ENCODE measurements around the gene LINGO1. TPM values are rescaled to one million over a fixed set of nuclear protein-coding genes. Genes with fewer than 3 reads are reported as not detected.

Gene LINGO1
- total and polyA plus RNA-seq, 2 donors (not counting 1 experiment from before 2014, with no cell fraction given) = not detected

DNA sequence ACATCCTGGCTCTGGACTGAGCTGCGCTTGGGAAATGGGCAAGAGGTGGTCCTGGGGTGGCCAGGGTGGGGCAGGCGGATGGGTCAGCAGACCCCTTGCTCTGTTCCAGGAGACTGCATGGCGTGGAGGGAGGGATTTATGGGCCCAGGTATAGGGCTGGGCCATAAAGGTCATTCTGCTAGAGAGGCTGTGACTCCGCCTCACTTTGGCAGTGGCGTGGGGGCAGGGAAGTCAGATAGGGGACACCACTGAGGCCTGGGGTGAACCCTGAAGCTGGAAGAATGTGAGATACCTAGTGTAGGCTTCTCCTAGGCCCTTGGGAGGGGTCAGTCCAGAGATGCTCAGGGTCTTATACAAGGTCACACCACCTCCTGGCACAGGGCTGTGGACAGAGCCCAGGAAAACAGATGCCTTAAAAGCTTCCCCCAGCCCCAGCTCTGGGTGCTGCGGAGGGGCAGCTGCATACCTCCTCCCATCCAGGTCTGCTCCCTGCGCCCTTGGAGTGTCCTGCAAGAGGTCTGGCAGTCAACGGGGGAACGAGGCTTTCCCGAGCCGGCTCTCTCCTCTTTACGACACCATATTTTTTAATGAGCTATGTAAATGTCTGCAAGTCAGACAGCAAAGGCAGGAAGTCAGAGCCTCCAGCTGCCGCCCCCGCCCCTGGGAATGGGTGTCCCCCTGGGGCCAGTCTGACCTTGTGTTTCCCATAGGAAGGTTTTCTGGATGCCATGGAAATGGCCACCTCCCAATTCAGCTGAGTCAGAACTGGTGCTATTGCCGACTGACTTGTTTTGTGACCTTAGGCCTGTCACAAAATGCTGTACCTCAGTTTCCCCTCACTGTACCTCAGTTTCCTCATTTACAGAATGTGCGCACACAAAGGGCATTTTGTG lies 26.3 kb downstream of the LINGO1 start:
- Histone ChIP-seq H3K4me1 (ENCODE audit: control insufficient read depth in 2 of 2, insufficient read depth in 2 of 2, low read length in 2 of 2) (peaks cover 4 to 7% of the 10 kb centered on the region in 2 donors), H3K4me3 (ENCODE audit: control extremely low read depth in 1 of 5, extremely low read depth in 1 of 5, insufficient read depth in 1 of 5, low read depth in 2 of 5, low read length in 4 of 5) (no peak overlapping the region), H3K36me3 (replicated peaks in 1 of 2; ENCODE audit: control extremely low read depth in 1 of 2, control insufficient read depth in 1 of 2, extremely low read depth in 1 of 2, insufficient read depth in 2 of 2, low read length in 1 of 2) (no peaks in the 10 kb centered on the region), H3K27ac (ENCODE audit: low read length in 2 of 2) (no peak overlapping the region), H4K20me1 (ENCODE audit: control insufficient read depth, insufficient read depth, low read length, poor library complexity, severe bottlenecking) (no peaks in the 10 kb centered on the region), H3K9ac (ENCODE audit: low read length) (no peak overlapping the region), H3K79me2 (ENCODE audit: control insufficient read depth, insufficient read depth, low read length) (no peaks in the 10 kb centered on the region), H3K4me2 (replicated peaks; ENCODE audit: low read depth, low read length, poor library complexity, severe bottlenecking) (no peak overlapping the region), H3K27me3 (replicated peaks in 1 of 4; ENCODE audit: control extremely low read depth in 1 of 4, control insufficient read depth in 3 of 4, insufficient read depth in 4 of 4, low read length in 3 of 4) (peaks cover 0 to 17% (median 0%) of the 10 kb centered on the region in 4 experiments), H3K9me3 (ENCODE audit: control extremely low read depth in 1 of 3, control insufficient read depth in 2 of 3, insufficient read depth in 1 of 3, low read length in 2 of 3) (peaks cover 0 to 5% (median 0%) of the 10 kb centered on the region in 3 donors), H2AFZ (ENCODE audit: insufficient read depth, low read depth, low read length, poor library complexity, severe bottlenecking) (no peak overlapping the region)
- peaks cover 13% of the 10 kb centered on the region for H3K27me3 Mint-ChIP-seq
- DNase-seq (no peak), ATAC-seq (ENCODE audit: low read depth) (no peak)
- intact Hi-C loops (cut with micrococcal nuclease) = no loop called here
- H3K27ac Mint-ChIP-seq = no peak overlapping the region
- peaks cover 9% of the 10 kb centered on the region for H3K4me1 Mint-ChIP-seq
- 86% methylated on average over 15 of the region's 16 CpGs for WGBS (ENCODE audit: insufficient coverage)
- POLR2A ChIA-PET = no interaction called here
- no peaks in the 10 kb centered on the region for H3K9me3 Mint-ChIP-seq (ENCODE audit: insufficient read depth)
- TF ChIP-seq, protein P1, sequence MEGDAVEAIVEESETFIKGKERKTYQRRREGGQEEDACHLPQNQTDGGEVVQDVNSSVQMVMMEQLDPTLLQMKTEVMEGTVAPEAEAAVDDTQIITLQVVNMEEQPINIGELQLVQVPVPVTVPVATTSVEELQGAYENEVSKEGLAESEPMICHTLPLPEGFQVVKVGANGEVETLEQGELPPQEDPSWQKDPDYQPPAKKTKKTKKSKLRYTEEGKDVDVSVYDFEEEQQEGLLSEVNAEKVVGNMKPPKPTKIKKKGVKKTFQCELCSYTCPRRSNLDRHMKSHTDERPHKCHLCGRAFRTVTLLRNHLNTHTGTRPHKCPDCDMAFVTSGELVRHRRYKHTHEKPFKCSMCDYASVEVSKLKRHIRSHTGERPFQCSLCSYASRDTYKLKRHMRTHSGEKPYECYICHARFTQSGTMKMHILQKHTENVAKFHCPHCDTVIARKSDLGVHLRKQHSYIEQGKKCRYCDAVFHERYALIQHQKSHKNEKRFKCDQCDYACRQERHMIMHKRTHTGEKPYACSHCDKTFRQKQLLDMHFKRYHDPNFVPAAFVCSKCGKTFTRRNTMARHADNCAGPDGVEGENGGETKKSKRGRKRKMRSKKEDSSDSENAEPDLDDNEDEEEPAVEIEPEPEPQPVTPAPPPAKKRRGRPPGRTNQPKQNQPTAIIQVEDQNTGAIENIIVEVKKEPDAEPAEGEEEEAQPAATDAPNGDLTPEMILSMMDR (IDR thresholded peaks at IDR 0.05) = no peak
- no peak for TF ChIP-seq EZH2 (IDR thresholded peaks at IDR 0.05; ENCODE audit: borderline replicate concordance, insufficient read depth, low read depth, low read length, poor library complexity, severe bottlenecking)
- CTCF ChIA-PET = no interaction called here
- no peak overlapping the region for H3K4me3 Mint-ChIP-seq

DNA sequence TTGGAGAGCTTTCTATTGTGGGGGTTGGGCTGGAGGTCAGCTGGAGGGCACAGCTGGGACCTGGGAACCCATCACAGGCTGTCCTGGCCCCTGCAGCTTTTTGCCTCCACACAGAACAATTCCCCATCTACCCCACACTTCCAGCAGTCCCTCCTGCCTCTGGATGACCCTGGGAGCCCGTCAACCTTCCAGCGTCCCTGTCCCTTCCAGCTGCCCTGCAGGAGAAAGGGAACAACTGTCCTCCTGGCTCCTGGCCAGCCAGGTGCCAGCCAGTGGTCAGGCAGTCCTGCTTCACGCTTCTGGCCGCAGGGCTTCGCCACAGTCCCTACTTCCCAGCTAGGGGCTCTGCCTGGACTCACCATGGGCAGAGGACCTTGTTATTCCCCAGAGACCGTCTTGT lies 27.2 kb downstream of the LINGO1 start:
- no peak for DNase-seq
- H3K9ac ChIP-seq (ENCODE audit: low read length) = no peak overlapping the region
- H3K27ac ChIP-seq (ENCODE audit: low read length in 2 of 2) = no peak overlapping the region
- 87% methylated on average over 6 of the region's 6 CpGs for WGBS (ENCODE audit: insufficient coverage)
- H2AFZ ChIP-seq (ENCODE audit: insufficient read depth, low read depth, low read length, poor library complexity, severe bottlenecking) = no peak overlapping the region
- peaks cover 0 to 5% (median 0%) of the 10 kb centered on the region in 3 donors for H3K9me3 ChIP-seq (ENCODE audit: control extremely low read depth in 1 of 3, control insufficient read depth in 2 of 3, insufficient read depth in 1 of 3, low read length in 2 of 3)
- no peak for ATAC-seq (ENCODE audit: low read depth)
- CTCF ChIA-PET = no interaction called here
- H3K79me2 ChIP-seq (ENCODE audit: control insufficient read depth, insufficient read depth, low read length) = no peaks in the 10 kb centered on the region
- POLR2A ChIA-PET = no interaction called here
- no peaks in the 10 kb centered on the region for H3K36me3 ChIP-seq (replicated peaks in 1 of 2; ENCODE audit: control extremely low read depth in 1 of 2, control insufficient read depth in 1 of 2, extremely low read depth in 1 of 2, insufficient read depth in 2 of 2, low read length in 1 of 2)
- peaks cover 0 to 17% (median 0%) of the 10 kb centered on the region in 4 experiments for H3K27me3 ChIP-seq (replicated peaks in 1 of 4; ENCODE audit: control extremely low read depth in 1 of 4, control insufficient read depth in 3 of 4, insufficient read depth in 4 of 4, low read length in 3 of 4)
- H3K27me3 Mint-ChIP-seq = peaks cover 13% of the 10 kb centered on the region
- H4K20me1 ChIP-seq (ENCODE audit: control insufficient read depth, insufficient read depth, low read length, poor library complexity, severe bottlenecking) = no peaks in the 10 kb centered on the region
- TF ChIP-seq EZH2 (IDR thresholded peaks at IDR 0.05; ENCODE audit: borderline replicate concordance, insufficient read depth, low read depth, low read length, poor library complexity, severe bottlenecking) = no peak
- TF ChIP-seq, protein P1 (IDR thresholded peaks at IDR 0.05) = no peak
- intact Hi-C loops (cut with micrococcal nuclease) = no loop called here
- H3K27ac Mint-ChIP-seq = no peak overlapping the region
- no peaks in the 10 kb centered on the region for H3K9me3 Mint-ChIP-seq (ENCODE audit: insufficient read depth)
- no peak overlapping the region for H3K4me2 ChIP-seq (replicated peaks; ENCODE audit: low read depth, low read length, poor library complexity, severe bottlenecking)
- H3K4me1 ChIP-seq (ENCODE audit: control insufficient read depth in 2 of 2, insufficient read depth in 2 of 2, low read length in 2 of 2) = peaks cover 4 to 7% of the 10 kb centered on the region in 2 donors
- H3K4me3 ChIP-seq (ENCODE audit: control extremely low read depth in 1 of 5, extremely low read depth in 1 of 5, insufficient read depth in 1 of 5, low read depth in 2 of 5, low read length in 4 of 5) = no peak overlapping the region
- peaks cover 9% of the 10 kb centered on the region for H3K4me1 Mint-ChIP-seq
- no peak overlapping the region for H3K4me3 Mint-ChIP-seq

Data from B cell (primary cell).